Activated CD8-positive, alpha-beta memory T cell treated with anti-CD3 and anti-CD28 coated beads, Interleukin-2, amount 50 U/mL, for 1 hour (primary cell): ENCODE measurements around the gene CELF2.
"Not testable (repeated sequence)": the region's sequence is repeated elsewhere in the genome, so short reads cannot be mapped to it uniquely, and the experiment has no call there.

Experiments used
- DNase-seq: peaks from one replicate; pipeline ENCODE4 v3.0.0-alpha.2; 2020; ENCODE audit errors: extremely low read depth

The CELF2 gene

DNA sequence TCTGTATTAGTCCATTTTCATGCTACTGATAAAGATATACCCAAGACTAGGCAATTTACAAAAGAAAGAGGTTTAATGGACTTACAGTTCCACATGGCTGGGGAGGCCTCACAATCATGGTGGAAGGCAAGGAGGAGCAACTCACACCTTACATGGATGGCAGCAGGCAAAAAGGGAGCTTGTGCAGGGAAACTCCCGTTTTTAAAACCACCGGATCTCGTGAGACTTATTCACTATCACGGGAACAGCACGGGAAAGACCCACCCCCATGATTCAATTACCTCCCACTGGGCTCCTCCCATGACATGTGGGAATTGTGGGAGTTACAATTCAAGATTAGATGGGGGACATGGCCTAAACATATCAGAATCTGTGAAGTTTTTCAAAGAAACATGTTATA, 329.9 kb downstream of the CELF2 start:
- not testable (repeated sequence) for DNase-seq

DNA sequence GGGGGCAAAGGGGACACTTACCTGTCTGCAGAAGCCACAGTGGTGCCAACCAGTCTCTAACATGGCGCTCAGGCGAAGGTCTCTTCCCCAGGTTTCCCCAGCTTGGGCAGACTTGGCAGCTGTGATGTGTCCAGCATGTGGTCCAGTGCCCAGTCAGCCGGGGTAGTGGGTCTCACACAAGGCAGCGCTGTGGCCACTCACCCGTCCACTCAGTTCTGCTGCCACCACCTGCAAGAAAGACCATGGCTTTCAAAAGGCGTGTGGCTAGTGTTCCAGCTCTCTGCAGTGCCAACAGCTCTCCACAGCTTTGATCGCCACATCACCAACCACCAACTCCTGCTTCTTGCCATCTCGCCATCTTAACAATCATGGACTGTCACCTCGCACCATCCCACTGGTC, 334.1 kb downstream of the CELF2 start:
- no peak for DNase-seq

DNA sequence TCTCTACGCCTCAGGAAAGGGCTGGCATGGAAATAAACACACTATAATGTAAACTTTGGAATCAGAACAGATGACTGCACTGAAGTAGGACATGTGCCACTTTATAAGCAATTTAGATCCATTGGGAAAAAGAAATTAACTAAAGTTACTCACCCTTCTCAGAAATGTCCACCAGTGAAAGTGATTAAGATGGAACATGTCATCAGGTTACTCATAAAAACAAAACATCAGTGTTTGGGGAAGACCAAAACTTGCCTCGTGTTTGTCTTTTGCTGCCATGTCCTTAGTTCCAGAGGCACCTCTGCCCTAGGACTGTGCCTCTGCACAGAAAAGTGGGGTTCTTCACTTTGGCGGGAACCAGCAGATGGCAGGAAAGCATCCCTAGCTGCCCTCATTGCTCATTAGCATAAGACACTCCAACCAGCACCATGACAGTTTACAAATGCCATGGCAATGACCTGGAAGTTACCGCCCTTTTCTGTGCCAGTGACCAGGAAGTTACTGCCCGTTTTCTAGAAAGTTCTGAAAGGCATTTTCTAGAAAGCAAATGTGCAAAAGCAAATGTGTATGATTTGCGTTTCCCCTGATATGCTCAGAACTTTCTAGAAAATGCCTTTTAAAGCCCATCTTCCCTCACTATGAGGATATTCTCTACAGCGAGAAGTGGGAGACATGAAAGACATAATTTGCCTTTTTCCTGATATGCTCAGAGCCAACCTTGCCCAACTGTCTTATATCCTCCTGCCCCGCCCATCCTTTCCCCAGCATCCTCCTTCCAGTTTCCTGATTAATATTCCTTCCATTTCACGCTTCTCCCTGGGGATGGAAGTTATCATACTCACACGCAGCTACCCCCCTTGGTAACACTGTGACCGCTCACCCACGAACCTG, 335.6 kb downstream of the CELF2 start:
- DNase-seq = no peak

DNA sequence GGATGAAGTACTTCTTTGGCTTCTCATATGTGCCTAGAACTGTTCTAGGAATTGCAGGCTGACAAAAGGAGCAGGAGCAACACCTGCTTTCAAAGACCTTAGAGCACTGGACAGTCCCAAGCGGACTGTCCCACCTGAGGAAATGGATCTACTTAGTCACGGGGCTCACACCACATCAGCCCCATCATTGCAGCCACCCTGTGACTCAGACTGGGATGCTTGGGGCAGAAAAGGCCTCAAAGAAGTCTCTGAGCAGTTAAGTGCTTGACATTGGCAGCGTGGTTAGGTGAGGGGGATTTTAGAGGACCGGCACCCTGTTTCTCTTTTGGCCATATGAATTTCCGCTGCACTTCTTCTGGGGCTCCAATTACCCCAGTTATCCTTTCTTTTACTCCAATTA, 337.2 kb downstream of the CELF2 start:
- no peak for DNase-seq

DNA sequence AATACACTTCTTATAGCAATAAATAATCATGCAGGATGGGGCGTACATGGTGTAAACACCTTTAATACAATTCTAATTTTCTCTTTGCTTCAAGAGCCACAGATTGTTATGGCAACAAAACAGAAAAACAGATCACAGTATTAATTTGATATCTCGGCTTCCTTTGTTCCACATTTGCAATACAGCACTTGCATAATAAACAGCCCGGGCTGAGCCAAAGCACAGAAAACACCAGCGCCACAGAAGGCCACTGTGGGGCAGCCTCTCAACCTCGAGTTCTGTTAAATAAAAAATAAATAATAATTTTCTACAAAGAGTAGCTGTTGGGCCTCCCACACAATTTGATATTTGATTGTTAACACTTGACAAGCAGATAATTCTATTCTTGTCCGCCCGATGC, 337.9 kb downstream of the CELF2 start:
- DNase-seq = no peak

DNA sequence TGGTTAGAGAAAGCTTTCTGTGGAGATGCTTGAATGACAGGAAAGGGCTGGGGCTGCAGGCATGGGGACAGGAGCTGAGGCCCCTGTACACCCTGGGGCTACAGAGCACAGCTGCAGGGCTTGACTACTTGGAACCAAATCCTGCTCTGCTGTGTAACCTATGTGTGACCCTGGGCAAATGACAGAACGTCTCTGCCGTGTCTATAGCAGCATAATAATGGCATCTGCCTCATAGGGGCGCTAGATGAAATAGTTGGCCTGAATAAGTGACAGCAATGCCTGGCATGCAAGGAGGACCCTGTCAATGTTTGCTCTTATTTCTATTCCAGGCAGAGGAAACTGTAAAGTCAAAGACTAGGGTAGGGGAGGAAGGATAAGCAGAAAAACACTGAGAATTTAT, 339.8 kb downstream of the CELF2 start:
- no peak for DNase-seq

DNA sequence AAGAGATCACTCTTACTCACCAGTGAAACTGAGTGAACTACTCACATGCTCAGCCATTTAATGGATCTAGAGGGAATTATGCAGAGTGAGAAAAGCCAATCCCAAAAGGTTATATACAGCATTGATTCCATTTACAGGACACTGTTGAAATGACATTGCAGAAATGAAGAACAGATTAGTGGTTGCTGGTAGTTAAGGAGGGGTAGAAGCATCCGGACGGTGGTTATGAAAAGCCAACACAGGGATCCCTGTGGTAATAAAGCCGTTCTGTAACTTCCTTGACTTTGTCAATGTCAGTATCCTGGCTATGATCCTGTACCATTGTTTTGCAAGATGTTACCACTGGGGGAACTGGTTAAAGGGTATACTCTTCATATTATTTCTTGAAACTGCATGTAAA, 340.3 kb downstream of the CELF2 start:
- DNase-seq = no peak

DNA sequence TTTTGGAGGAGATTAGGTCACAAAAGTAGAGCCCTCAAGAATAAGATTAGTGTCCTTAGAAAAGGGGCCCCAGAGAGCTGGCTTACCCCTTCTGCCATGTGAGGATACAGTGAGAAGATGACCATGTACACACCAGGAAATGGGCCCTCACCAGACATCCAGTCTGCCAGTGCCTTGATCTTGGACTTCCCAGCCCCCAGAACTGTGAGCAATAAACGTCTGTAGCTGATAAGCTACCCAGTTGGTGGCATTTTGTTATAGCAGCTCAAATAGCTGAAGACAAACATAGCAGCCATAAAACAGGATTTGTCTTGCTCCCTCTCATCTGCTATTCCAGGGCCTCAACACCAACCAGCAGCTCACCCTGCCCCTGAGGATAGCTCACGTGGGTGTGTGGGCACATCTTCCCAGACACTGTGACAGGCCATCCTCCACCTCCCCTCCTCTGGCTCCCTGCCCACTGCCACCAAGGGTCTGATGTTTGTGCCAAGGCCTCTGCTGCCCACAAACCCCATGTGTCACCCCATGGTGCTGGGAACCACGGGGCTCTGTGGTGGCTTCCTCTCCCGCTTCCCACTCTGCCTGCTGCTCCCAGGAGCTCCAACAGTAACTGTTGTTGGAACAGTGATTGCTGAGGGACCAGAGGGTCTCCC, 341.4 kb downstream of the CELF2 start:
- DNase-seq = no peak

DNA sequence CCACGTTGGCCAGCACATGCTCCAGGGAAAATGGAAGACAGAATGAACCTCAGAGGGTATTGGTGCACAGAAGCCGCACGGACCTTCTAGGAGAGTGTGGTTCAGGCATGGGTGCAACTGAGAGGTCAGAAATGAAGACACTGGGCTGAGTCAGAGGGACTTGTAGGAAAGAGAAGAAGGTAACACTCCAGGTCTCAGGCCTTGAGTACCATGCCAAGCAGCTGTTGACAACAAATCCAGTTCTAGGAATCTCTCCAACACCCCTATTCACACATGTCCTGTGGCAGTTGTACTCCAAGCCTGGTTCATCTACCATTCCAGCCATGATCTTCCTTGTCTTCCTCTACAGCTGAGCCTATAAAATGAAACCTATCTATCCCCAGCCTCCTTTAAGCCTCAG, 342.2 kb downstream of the CELF2 start:
- no peak for DNase-seq

DNA sequence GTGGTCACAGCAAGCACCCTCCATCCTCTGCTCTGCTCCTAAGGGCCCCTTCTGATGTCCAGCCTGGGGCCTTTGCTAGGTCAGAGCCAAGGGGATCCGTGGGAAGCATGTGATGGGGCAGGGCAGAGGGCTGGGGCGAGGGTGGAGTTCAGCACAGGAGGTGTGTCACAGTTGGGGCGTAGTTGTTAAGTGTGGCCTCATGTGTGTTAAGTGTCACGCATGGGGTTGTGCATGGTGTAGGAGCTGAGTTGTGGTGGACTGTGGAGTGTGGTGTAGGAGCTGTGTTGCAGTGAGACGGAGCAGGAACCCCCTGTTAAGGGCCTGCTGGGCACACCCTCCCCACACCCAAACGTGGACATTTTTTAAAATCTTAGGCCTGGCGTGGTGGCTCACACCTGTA, 345.8 kb downstream of the CELF2 start:
- DNase-seq = no peak

DNA sequence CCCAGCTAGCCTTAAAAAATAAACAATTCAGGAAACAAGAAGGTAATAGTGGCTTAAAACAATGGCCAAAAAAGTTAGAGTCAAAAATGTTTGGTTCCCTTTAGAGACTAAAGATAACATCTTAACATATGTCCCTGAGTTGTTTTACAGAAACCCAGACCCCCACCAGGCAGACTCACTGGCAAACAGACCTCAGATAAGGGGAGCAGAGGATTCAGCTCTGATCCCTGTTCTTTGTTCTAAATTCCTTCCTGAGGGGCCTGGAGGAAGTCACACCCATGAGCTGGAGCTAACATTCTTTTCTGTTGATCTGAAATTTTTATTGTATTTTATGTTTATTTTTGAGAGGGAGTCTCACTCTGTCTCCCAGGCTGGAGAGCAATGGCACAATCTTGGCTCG, 346.6 kb downstream of the CELF2 start:
- no peak for DNase-seq

DNA sequence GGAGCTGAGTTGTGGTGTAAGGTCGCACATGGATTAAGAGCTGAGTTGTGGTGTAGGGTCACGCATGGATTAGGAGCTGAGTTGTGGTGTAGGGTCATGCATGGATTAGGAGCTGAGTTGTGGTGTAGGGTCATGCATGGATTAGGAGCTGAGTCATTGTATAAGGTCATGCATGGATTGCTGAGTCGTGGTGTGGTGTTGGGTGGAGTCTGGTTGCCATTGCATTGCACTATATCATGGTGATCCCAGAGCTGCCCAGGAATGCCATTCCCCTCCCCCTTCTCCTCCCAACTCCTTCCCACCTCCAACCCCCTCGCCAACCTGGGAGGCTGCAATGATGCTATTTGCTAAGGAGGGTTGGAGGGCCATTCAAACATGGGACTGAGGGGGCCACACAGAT, 349.2 kb downstream of the CELF2 start:
- not testable (repeated sequence) for DNase-seq

DNA sequence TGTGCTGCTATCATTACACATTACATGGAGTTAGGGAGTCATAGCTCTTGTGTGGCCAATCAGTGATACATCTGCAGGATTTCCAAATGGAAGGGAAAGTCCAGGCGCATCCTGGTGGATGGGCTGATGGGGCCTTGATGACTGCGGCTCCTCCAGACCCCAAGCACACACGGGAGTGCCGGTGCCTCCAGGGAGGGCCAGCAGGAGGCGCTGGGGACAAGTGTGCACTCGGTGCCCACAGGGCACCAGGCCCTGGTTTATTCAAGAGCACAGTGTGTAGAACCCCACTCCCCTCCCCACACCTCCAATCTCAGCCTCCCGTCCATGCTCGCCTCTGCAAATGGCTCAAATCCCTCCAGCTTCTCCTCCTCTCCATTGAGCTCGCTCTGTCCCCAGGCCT, 349.8 kb downstream of the CELF2 start:
- DNase-seq = no peak

DNA sequence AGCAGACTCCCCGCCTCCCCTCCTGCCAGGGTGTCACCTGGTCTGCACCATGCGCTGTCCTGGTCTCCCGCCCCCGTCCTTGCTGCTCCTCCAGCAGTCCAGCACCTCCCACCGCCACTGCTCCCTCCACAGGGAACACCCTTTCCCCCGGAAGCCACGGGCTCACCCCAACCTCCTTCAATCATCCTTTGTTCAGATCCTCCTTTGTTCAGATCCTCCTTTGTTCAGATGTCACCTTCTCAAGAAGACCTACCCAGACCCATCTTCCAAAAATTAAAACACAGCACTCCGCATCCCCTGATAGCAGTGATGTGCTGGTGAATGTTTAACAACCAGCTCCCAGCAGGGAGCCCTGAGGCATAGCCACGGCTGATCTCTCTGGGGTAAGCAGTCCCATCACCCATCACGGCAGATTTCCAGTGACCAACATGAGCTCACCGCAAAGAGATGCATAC, 356.1 kb downstream of the CELF2 start:
- no peak for DNase-seq

DNA sequence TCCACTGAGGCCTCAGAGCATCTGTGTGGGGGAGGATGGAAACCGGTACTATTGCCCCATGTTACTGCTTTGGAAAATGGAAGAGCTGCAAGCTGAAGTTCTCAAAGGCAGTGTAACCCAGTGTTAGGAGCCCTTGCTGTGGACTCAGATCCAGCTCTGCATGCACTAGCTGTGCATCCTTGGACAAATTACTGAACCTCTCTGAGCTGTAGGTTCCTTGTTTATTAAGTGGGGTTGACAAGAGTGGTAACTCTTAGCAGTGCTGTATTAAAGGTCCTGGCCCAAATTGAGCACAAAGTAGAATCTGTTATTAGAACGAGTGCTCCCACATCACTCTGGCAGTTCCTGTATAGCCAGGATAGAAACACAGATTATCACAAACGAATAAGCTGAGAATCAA, 359.6 kb downstream of the CELF2 start:
- DNase-seq = no peak

DNA sequence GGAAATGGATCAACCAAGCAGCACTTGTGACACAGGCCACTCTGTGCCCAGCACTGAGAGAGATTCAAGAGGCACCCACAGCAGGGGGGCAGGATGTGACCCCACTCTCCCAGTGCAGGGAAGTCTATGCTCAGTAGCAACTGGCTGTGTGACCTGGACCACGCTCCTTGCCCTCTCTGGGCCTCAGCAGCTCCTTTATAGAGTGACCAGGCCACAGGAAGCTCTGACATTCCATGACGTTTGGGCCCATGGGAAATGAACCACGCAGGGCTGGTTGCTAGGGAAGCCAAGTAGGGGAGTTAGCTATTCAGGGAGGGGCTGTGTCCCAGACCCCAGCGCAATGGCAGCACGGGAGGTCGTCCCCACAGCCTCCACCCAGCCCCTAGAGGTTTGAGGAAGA, 361.2 kb downstream of the CELF2 start:
- no peak for DNase-seq

DNA sequence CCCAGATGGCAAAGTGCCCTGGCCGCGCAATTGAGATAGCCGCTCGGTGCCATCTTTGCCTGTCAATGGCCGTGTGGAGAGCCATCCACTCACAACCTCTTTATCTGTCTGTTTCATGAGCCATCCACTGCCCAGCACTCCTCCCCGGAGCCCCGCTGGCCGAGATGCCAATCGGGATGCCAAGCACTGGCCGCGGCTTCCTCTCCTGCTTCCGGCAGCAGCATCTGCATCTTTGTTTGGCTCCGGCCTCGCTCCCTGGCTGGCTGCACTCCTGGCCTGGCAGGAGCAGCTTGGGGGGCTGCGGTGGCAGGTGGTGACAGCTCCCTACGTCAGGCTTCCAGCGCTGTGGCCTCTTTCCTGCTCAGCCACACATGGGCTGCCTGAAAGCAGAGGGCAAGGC, 362.1 kb downstream of the CELF2 start:
- no peak for DNase-seq

DNA sequence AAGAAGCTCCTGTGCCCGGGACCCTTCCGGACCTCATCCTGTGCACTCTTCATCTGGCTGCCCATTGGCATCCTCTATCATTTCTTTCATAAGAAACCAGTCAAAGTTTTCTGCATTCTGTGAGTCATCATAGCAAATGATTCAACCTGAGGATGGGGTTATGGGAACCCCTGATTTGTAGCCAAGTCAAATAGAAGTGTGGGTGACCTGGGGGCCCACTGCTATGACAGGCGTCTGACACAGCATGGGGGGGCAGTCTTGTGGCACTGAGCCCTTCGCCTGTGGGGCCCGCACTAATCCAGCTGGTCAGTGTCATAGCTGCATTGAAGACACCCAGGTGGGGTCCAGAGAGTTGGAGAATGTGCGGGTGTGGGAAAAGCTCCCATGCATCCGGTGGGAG, 363.4 kb downstream of the CELF2 start:
- no peak for DNase-seq

DNA sequence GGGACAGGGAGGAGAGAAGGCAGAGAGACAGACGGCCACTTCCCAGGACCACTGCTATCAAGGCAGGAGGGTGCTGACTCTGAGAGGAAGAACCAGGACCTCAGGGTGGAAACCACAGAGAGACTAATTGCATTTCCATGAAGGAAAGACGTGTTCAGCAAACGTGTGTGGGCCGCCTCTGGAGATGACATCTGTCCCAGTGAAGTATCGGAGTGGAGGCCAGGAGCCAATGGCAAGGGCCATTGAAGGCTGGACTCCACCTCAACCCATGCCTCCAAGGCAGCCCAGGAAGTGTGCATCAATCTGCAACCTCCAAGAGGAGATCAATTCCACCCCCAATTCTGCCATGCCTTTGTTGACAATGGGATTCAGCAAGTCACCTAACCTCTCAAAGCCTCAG, 363.8 kb downstream of the CELF2 start:
- no peak for DNase-seq

DNA sequence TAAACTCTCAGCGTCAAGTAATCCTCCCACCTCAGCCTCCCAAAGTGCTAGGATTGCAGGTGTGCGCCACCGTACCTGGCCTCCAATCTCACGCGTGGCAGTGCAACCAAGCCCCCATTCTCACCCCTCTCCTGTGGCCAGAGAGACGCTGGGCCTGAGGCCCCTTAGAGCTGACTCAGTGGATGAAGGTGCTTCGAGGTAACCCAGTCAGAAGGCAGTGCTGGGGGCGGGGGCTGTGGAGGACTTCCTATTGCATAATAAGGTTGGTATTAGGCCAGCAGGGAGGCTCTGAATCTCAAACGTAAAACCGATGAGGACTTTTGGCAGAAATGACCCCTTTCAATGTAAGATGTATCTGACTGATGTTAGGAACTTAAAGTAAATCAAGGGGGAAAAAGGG, 364.5 kb downstream of the CELF2 start:
- DNase-seq = no peak

DNA sequence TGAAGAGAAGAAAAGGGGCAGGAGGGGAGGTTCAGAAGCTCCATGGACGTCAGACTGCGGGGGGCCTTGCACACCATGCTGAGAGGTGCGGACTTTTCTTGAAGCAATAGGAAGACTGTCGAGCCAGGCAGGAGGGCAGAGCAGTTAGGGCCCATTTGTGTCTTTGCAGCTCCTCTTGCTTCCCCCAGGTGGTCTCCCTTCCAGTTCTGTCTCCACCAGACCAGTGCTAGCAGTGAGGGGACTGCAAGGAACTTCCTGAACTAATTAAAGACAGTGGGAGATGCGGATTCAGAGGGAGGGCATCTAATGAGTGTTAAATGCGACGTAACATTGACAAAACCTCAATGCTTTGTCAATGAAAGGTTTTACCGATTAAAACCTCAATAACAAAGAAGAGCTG, 368.4 kb downstream of the CELF2 start:
- DNase-seq = no peak
